ENCODE measurements around the gene ZDHHC14. TPM values are rescaled to one million over a fixed set of nuclear protein-coding genes. Genes with fewer than 3 reads are reported as not detected.

ZDHHC14 gene
- total RNA-seq, 4 donors from 2014 or later = 7.3 to 14.4 (median 8.1) TPM

DNA sequence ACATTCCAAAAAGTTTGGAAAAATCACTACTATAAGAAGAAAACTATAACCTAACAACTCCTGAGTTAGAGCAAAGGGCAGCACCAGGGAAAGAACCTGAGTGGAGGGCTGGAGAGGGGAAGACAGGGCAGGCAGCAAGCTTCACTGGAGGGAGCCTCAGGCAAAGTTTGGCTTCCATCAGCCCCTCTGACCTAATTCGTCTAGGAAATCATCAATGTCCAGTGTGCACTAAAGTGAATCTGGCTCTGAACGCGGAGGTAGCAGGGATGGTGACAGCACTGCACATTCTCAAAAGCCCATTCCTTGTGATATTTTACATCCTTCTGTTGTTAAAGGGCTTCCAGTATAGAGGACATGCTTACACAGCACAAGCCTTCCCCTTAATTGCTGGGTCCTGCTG is 87.1 kb downstream of the ZDHHC14 start:
- Histone ChIP-seq H3K4me3 (no peak overlapping the region), H3K9me3 (no peaks in the 10 kb centered on the region), H3K27ac (no peak overlapping the region), H3K4me1 (no peaks in the 10 kb centered on the region), H3K36me3 (no peaks in the 10 kb centered on the region), H3K27me3 (no peaks in the 10 kb centered on the region)
- 69 to 83% methylated on average over 1 to 3 of the region's 3 CpGs for WGBS, 2 donors (ENCODE audit: low coverage in 1 of 2)
- TF ChIP-seq EP300 (IDR thresholded peaks at IDR 0.05) = no peak
- TF ChIP-seq POLR2AphosphoS5 (IDR thresholded peaks at IDR 0.05) = no peak
- TF ChIP-seq, protein P1, sequence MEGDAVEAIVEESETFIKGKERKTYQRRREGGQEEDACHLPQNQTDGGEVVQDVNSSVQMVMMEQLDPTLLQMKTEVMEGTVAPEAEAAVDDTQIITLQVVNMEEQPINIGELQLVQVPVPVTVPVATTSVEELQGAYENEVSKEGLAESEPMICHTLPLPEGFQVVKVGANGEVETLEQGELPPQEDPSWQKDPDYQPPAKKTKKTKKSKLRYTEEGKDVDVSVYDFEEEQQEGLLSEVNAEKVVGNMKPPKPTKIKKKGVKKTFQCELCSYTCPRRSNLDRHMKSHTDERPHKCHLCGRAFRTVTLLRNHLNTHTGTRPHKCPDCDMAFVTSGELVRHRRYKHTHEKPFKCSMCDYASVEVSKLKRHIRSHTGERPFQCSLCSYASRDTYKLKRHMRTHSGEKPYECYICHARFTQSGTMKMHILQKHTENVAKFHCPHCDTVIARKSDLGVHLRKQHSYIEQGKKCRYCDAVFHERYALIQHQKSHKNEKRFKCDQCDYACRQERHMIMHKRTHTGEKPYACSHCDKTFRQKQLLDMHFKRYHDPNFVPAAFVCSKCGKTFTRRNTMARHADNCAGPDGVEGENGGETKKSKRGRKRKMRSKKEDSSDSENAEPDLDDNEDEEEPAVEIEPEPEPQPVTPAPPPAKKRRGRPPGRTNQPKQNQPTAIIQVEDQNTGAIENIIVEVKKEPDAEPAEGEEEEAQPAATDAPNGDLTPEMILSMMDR (IDR thresholded peaks at IDR 0.05) = no peak
- TF ChIP-seq POLR2A (IDR thresholded peaks at IDR 0.05) = no peak
- ATAC-seq = no peak

DNA sequence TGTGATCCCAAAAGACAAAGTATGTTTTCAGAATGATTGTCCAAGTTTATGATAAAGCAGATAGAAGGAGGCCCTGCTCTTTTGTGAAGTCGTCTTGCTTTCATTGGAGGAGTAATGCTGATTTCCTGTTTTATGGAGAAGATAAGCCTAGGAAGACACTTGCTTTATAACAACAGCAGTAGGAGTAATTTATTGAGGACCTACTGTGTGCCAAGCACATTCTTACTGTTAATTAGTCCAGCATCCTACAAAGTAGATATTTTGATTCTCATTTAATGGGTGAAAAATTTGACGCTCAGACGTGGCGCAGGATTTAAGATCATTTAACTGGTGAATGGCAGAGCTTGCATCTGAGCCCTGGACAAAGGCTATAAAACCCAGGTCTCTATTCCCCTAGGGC is 87.6 kb downstream of the ZDHHC14 start:
- no peak for ATAC-seq
- H3K27ac ChIP-seq = no peak overlapping the region
- H3K4me1 ChIP-seq = no peaks in the 10 kb centered on the region
- H3K4me3 ChIP-seq = no peak overlapping the region
- 67 to 79% methylated on average over 4 of the region's 4 CpGs for WGBS, 2 donors (ENCODE audit: low coverage in 1 of 2)
- H3K27me3 ChIP-seq = no peaks in the 10 kb centered on the region
- H3K36me3 ChIP-seq = no peaks in the 10 kb centered on the region
- no peaks in the 10 kb centered on the region for H3K9me3 ChIP-seq
- no peak for TF ChIP-seq POLR2A (IDR thresholded peaks at IDR 0.05)
- no peak for TF ChIP-seq EP300 (IDR thresholded peaks at IDR 0.05)
- TF ChIP-seq, protein P1 (IDR thresholded peaks at IDR 0.05) = no peak
- no peak for TF ChIP-seq POLR2AphosphoS5 (IDR thresholded peaks at IDR 0.05)

DNA sequence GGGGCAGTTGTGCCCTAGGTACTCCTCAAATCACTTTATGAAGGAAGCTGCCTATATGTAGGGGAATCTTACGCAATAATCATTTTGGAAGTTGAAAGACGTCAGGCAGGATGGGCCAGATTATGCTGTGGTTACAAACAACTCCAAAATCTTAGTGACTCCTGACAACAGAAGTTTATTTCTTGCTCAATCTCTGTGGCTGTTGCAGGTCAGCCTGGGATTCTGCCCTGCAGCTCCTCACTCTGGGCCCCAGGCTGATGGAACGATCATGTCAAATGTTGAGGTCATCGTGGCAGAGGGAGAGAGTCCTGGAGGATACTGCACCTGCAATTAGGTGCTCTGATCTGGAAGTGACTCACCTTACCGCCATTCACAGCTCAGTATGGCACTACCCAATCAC is 88.4 kb downstream of the ZDHHC14 start:
- TF ChIP-seq POLR2A (IDR thresholded peaks at IDR 0.05) (no peak), EP300 (IDR thresholded peaks at IDR 0.05) (no peak), POLR2AphosphoS5 (IDR thresholded peaks at IDR 0.05) (no peak)
- no peaks in the 10 kb centered on the region for H3K9me3 ChIP-seq
- H3K4me1 ChIP-seq = no peaks in the 10 kb centered on the region
- no peak for ATAC-seq
- H3K36me3 ChIP-seq = no peaks in the 10 kb centered on the region
- H3K27me3 ChIP-seq = no peaks in the 10 kb centered on the region
- H3K4me3 ChIP-seq = no peak overlapping the region
- 82 to 96% methylated on average over 4 of the region's 5 CpGs for WGBS, 2 donors (ENCODE audit: low coverage in 1 of 2)
- H3K27ac ChIP-seq = no peak overlapping the region

DNA sequence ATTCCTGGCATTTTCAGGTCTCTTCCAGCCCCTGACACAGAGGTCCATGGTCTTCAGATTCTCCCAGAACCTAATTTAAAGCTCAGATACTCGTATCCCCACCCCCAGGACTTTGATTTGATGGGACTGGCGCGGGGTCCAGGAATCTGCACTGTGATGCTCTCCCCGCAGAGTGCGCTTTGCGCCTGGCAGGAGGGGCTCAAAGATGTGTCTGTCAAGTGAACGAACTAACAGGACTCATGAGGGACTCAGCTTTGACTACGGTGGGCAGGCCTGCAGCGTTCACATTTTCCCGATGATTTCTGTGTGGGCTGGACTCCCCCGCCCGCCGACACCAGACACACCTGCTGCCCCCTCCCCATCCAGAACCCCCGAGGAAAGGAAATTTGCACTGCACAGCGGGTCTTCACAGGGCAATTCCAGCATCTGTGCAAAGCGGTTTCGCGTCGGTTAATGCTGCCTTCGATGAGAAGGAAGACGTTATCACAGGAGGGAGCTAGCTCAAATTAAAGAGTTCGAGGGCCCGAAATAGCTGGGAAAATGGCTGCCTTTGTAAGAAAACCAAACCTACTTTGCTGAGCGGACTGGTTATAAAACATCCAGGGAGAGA is 90.2 kb downstream of the ZDHHC14 start:
- no peaks in the 10 kb centered on the region for H3K9me3 ChIP-seq
- H3K27me3 ChIP-seq = no peaks in the 10 kb centered on the region
- H3K4me1 ChIP-seq = no peaks in the 10 kb centered on the region
- WGBS, 2 donors (ENCODE audit: low coverage in 1 of 2) = 94 to 97% methylated on average over 7 to 11 of the region's 24 CpGs
- peak; percentile 9 for ATAC-seq
- no peak for TF ChIP-seq POLR2A (IDR thresholded peaks at IDR 0.05)
- TF ChIP-seq, protein P1 (IDR thresholded peaks at IDR 0.05) = no peak
- TF ChIP-seq POLR2AphosphoS5 (IDR thresholded peaks at IDR 0.05) = no peak
- TF ChIP-seq EP300 (IDR thresholded peaks at IDR 0.05) = no peak
- no peak overlapping the region for H3K27ac ChIP-seq
- no peak overlapping the region for H3K4me3 ChIP-seq
- H3K36me3 ChIP-seq = no peaks in the 10 kb centered on the region

DNA sequence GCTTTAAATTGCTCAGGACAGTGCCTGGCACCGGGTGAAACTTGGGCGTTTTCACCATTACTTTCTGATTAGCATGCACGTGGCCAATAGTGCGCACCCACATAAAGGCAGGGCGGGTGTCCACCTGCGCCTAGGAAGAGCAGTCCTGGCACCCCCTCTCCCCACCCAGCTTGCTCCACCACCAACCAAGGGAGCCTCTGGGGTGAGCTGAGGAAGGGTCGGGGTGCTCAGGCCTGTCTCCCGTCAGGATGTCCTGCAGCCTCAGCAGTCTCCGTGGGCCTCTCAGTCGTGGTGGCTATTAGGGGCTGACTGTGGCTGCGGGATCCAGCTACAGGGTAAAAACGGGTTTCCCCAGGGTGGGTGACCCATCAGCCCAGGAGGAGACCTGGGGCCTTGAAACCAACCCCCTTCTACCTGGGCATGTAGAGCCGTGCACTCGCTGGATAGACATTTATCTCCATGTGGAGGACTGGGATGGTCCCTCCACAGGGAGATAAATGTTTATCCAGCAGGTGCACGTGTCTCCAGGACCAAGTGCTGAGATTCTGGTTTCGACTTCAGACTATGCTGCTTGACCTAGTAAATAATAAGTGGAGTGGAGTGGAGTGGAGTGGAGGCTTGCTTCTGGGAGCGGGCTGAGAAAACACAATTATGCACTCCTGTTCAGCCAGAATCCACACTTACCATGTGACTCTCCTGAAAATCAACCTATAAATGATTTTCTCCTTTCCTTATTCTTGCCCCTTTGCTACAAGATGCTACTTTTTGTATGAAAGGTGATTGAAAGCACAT is 91.1 kb downstream of the ZDHHC14 start:
- ATAC-seq = peak; percentile 13

More for the DNA sequence above, 91.1 kb downstream of the ZDHHC14 start:
- TF ChIP-seq POLR2A (IDR thresholded peaks at IDR 0.05) = no peak
- TF ChIP-seq EP300 (IDR thresholded peaks at IDR 0.05) = no peak
- TF ChIP-seq, protein P1 (IDR thresholded peaks at IDR 0.05) = no peak
- no peak for TF ChIP-seq POLR2AphosphoS5 (IDR thresholded peaks at IDR 0.05)
- Histone ChIP-seq H3K27me3 (no peaks in the 10 kb centered on the region), H3K4me1 (no peaks in the 10 kb centered on the region), H3K27ac (no peak overlapping the region), H3K4me3 (no peak overlapping the region), H3K9me3 (no peaks in the 10 kb centered on the region), H3K36me3 (no peaks in the 10 kb centered on the region)
- WGBS, 2 donors (ENCODE audit: low coverage in 1 of 2) = 88 to 100% methylated on average over 1 to 5 of the region's 17 CpGs
